NCI-H69 (cell line): ENCODE measurements around the gene DIAPH1.

Source experiments
- DNase-seq: peaks from one replicate; lab custom pipeline; 2025; lab: John Stamatoyannopoulos, UW

DIAPH1 gene

DNA sequence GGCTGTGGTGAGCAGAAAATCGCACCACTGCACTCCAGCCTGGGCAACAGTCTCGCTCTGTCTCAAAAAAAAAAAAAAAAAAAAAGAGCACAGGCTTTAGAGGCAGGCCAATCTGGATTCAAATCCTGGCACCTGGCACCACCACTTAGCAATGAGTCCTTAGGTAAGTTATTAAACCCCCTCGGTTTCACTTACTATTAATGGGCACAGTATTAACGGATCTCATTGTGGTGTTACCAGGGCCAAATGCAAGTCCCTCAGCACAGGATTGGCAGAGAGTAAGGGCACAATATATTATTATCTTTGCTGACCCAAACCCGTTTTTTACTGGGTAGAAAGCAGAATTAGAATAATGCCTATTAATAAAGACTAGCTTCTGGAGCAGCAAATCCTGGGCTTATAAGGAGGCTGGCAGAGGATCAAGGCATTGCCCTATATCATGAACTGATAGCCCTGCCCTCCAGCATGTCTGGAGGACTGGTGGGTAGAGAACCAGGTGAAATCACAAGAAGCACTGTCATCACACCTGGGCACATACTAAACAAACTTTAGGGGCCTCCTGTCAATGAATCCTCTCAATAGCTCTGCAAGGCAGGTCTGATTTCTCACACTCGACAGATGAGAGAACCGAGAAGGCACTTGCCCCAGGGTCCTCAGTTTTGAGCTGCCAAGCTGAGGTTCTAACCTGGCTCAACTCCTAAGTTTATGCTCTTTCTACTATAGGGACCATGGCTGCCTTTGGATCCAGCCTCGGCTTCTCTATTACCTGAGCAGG, 112.2 kb downstream of the DIAPH1 start:
- DNase-seq = no peak

DNA sequence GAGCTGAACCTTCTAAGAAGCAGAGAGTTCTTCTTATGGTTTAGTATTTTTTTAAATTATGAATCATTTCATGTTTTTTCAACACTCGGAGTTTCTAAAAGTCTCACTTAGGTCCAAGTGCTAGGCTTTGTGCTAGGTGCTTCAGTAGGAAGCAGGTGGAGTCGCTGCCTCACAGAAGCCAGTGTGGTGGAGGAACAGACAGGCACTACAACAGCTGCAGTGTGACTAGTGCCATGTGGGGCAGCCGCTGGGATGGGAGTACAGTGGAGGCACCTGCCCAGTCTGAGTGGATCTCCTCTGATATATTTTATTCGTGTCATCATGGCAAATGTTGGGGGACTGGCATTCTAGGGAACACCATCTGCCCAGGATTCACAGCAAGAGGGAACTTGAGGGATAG, 114.6 kb downstream of the DIAPH1 start:
- no peak for DNase-seq

GRCh38 chr5:141503681-141504080, 115.1 kb downstream of the DIAPH1 start:
- DNase-seq = no peak

DNA sequence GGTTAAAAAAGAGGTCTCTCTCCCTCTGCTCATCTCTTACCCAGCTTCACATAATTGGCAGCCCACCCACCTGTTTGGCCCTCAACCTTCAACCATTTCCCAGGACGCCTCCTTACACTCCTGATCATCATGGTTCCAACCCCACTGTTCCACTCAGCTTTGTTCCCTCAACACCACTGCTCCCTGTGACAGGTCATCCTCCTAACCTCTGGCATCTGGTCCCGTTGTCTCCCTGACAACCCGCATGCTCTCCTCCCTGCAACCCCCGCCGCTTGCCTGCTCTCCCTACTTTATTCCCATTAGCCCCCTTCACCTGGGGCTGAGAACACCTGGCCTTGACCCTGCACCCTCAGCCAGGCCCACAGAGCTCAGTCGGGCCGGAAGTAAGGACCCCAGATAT, 117.0 kb downstream of the DIAPH1 start:
- DNase-seq = peak; percentile 34

DNA sequence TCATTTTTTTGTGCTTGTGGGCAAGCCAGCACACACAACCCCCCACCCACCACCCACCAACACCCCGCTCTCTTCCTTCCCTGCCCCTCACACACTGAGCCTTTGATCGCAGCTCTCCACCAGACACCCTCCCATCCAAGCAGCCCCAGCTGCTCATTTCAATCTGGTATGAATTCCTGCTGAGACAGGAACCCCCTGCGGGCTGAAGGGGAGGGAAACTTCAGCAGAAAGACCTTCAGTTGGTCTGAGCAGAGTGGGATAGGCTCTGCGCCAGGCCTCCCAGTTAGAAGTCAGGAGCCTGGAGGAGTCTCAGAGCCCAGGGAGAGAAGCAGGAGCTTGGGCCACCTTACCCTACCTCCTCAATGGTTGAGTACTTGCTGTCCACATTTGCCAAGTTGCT, 122.8 kb downstream of the DIAPH1 start:
- peak; percentile 80 for DNase-seq

GRCh38 chr5:141495453-141495811, 123.4 kb downstream of the DIAPH1 start:
- no peak for DNase-seq

DNA sequence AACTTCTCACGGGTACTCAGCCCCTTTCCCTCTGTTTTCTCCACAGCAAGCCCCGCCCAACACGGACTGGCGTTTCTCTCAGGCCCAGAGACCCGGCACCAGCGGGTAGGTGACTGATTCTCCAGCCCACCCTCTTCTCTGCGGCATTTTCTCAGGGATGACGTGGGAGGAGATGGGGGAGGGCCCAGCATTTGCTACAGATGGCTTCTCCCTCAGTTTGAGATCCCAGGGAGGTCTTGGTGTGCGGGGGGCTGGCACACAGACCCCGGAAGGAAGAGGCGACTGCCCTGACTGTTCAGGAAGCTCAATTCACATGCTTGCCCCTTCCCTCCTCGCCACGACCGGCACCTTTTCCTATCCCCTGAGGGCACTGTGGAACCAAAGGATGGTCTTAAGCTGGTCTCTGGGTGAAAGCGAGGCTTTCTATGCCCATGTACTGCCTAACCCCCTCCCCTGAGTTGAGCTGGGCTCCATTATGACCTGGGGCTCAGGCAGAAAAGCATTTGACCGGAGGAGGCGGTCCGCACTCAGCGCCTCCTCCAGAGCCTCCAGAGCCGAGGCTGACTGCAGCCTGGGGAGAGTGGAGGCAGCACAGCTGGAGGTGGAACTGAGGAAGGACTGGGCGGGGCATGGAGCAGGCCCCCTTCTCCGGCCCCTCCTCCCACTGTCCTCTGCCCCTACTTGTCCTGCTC, 123.9 kb downstream of the DIAPH1 start:
- peak; percentile 40 for DNase-seq

DNA sequence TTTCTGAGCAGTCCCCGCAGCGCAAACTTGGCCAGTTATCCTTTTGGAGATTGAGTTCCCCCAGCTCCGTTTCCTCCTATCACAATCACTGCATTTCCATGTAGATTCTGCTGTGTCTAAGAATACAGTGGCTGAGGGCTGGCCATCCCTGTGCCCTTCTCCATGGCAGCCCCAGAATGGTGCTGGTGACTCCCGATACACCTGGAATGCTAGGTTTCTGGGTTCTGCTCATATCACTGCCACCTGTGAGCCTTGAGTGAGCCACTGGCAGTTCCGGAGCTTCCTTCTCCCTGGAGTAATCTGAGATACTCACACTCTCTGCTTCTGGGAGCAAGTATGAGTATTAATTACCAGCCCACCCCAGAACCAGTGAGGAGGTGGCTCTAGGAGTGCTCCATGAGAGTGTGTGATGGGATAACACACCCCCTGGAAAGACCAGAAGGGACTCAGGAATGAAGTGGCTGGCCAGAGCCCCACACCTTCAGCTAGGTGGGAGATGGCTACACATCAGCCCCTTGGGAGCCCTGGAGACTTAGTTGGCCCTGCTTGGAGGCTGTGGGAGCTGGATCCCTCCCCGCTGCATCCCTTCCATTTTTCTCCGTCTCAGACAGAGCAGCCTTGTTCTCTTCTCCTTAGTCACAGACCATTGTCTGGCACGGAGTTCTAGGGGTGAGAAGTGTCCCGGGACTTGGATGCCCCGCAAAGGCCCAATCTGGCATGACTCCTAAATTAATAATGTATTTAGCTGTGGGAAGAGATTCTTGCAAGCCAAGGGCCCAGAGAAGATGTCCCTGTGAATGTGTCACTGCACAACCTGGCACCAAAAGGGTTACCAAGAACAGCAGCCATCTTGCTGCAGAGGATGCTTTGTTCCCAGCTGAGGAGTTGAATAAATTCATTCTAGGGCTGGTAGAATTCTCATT, 125.0 kb downstream of the DIAPH1 start:
- DNase-seq = no peak

DNA sequence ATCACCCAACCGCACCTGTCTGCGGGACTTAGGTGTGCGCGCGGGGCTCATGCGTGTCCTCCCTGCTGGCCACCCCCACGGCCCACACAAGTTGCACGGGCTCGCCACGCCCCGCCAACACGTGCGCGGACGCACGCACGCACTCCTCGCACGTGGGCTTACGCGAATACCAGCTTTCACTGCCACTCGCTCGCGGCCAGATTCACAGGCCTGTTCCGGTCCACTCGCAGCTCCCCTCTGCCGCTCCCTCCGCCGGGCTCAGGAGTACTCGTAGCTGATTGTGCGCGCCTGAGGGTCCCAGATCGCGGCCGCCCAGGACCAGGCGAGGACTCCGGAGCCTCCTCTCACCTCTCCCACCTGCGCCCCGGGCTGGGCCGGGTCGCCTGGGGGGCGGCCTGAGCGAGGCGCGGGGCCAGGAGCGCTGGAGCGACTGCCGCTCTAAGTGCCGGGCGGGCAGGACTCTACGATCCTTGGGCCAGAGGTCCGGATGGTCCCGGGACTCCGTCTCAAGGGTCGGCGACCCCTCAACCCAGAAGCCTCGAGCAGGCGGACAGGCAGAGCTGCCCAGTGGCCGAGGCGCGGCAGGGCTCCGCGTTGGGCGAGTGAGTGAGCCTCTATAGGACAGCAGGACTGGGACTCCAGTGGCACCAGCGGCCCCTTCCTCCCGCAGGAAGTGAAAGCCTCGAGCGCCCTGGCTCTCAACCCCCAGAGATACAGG, 126.5 kb downstream of the DIAPH1 start:
- no peak for DNase-seq

GRCh38 chr5:141491323-141492167, 127.3 kb downstream of the DIAPH1 start:
- DNase-seq = no peak

GRCh38 chr5:141490771-141491170, 128.0 kb downstream of the DIAPH1 start:
- no peak for DNase-seq

- no peak for DNase-seq
Measured at GRCh38 chr5:141490271-141490670, 128.5 kb downstream of the DIAPH1 start.

DNA sequence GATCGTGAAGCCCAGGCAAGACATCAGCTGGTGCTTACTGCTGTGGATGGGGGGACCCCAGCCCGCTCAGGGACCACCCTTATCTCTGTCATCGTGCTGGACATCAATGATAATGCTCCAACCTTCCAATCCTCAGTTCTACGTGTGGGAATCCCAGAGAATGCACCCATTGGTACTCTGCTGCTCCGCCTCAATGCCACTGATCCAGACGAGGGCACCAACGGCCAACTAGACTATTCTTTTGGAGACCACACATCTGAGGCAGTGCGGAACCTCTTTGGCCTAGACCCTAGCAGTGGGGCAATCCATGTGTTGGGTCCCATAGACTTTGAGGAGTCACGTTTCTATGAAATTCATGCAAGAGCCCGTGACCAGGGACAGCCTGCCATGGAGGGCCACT, 129.0 kb downstream of the DIAPH1 start:
- DNase-seq = no peak

DNA sequence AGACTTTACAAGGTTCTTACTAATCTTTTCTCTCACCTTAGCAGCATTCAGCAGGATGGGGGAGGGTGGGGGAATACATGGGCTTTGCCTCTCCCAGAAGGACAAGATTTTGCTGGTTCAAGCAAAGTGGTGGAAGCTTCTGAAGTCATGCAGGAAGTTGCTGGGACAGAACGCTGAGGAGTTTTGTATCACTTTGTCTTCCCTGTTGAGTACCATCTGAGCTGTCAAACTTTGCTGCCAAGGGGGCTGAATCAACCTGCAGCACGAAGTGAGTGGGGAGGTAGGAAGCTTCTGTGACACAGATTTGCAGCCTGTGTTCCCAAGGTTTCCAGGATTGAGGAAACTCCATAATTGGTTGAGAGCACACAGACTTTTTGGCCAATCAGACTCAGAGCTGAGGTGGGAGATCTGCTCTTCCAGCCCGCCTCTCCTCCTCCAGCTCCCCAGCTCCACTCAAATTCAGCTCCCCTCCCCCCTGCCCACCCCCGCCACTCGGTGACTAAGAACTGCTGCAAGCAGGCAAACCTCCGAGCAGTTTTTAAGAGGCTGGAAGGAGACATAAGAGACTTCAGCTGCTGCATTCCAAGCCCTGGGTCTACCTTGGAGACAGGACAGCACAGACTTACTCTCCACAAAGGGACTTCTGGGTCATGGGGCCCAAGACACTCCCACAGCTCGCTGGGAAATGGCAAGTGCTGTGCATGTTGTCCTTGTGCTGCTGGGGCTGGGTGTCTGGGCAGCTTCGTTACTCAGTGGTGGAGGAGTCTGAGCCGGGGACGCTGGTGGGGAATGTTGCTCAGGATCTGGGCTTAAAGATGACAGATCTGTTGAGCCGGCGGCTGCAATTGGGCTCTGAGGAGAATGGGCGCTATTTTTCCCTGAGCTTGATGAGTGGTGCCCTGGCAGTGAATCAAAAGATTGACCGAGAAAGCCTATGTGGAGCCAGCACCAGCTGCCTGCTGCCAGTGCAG, 129.9 kb downstream of the DIAPH1 start, which contains the start of gene PCDHGC5:
Gene PCDHGC5, plus strand, starts transcription at position 491 of the 971 bp plus-strand sequence. Its CDS starts 160 bp downstream, at position 651.
- DNase-seq = peak; percentile 42

GRCh38 chr5:141487131-141487530, 131.7 kb downstream of the DIAPH1 start:
- no peak for DNase-seq

- DNase-seq = no peak
Measured at GRCh38 chr5:141486091-141486490, 132.7 kb downstream of the DIAPH1 start.

GRCh38 chr5:141485321-141486055, 133.3 kb downstream of the DIAPH1 start:
- DNase-seq = peak; percentile 44

DNA sequence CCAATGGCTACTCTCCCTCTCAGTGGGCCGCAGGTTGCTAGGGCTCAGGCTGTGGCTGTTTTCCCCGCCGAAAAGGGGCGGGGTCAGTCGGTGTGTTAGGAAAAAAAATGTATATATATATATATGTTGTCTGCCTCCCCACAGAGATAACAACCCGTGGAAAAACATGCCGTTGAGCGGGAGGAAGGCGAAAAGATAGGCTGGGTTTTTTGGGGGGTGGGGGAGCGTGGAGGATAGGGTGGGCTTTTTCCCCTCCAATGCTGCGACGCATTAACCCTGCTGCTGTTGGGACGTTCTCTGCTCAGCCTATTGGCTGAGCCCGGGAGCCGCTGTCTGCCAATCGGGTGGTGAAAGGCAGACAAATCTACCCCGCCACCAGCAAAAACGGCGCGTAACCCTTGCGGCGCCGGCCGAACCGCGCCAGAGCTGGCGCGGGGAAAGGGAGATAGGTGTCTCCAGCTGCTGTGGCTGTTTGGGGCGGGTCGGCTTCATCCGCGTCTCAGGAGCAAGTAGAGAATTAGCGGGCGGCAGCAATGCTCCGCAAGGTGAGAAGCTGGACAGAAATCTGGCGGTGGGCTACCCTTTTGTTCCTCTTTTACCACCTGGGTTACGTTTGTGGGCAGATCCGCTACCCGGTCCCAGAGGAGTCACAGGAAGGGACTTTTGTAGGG, 134.0 kb downstream of the DIAPH1 start, which contains the start of gene PCDHGC4:
Gene PCDHGC4, plus strand, starts transcription at position 390 of the 671 bp plus-strand sequence. Its CDS starts 144 bp downstream, at position 534.
- DNase-seq = peak; percentile 78
